Psoas muscle (tissue), 8 donors: ENCODE measurements around the gene WNT3A. TPM values are rescaled to one million over a fixed set of nuclear protein-coding genes. Genes with fewer than 3 reads are reported as not detected.

Source experiments
- ATAC-seq, 4 donors: fragments of 200-7000 bp; cut with Tn5 transposase; one replicate each; pipeline ENCODE4 v1.9.1; 2020; ENCODE audit warnings: moderate library complexity in 3 of 4, mild to moderate bottlenecking in 2 of 4
- DNase-seq, 2 donors: peaks; one replicate each; pipeline ENCODE4 v3.0.0-alpha.2; 2020
- H3K27ac ChIP-seq: fragments of 200-600 bp; one replicate; pipeline ENCODE4 v1.8.0; 2022
- H3K27me3 ChIP-seq, 3 donors: fragments of 200-600 bp in 1 of 3; one replicate each; pipeline versions ENCODE4 v1.6.1 to v1.8.0; 2013 to 2022; ENCODE audit warnings: low read length in 2 of 3, mild to moderate bottlenecking in 2 of 3, moderate library complexity in 1 of 3; ENCODE audit not compliant: insufficient read depth in 3 of 3
- H3K36me3 ChIP-seq, 2 donors: fragments of 200-600 bp in 1 of 2; one replicate each; pipeline versions ENCODE4 v1.6.1 to v1.8.0; 2013 to 2022; ENCODE audit warnings: low read depth in 1 of 2, mild to moderate bottlenecking in 1 of 2, moderate library complexity in 1 of 2; ENCODE audit not compliant: insufficient read depth in 1 of 2
- H3K4me1 ChIP-seq: fragments of 200-600 bp; one replicate; pipeline ENCODE4 v1.8.0; 2022
- H3K4me3 ChIP-seq: fragments of 200-600 bp; one replicate; pipeline ENCODE4 v1.8.0; 2022; ENCODE audit warnings: mild to moderate bottlenecking
- H3K9me3 ChIP-seq: fragments of 200-600 bp; one replicate; pipeline ENCODE4 v1.8.0; 2022
- CTCF ChIP-seq: fragments of 200-600 bp; IDR thresholded peaks from one replicate; pipeline ENCODE4 v1.8.0; 2022; ENCODE audit warnings: antibody characterized with exemption
- WGBS, 3 donors: extraction: QIAGEN DNeasy Blood & Tissue Kit; methylation state at CpG; one replicate each; pipeline versions ENCODE4 v1.1.6 to v1.1.7; 2013; 5-methylcytosine and 5-hydroxymethylcytosine counted together
- intact Hi-C, 2 donors: fragments of 100-400 bp; cut with DNase I; formaldehyde crosslinking; loops; one replicate each; pipeline versions ENCODE4 v1.11.0 to v1.14.2; 2022
- polyA plus RNA-seq, 3 donors: library from polyadenylated mRNA; stranded (reverse); fragments of 200-250 nt; gene quantifications; one replicate each; pipeline ENCODE4 v1.2.3, GENCODE V29; 2013
- total RNA-seq, 4 donors: library from RNA; stranded (reverse); fragmentation: NEBNext Ultra II Directional in 2 of 4; extraction: Animal tissue kit (Norgen Biotek cat#: 25700) in 2 of 4; gene quantifications; one replicate each; pipeline versions ENCODE4 v1.2.1 to v1.2.4, GENCODE V29; 2021 to 2023
- donor health status: healthy with polysubstance abuse.
- donor health status: DM: no; HTN: no; CAD: no; lungs with moderate emphysema.
- donor health status: Bipolar disorder and iron deficiency.
- donor health status: healthy.
- donor health status: DM: yes; HTN: yes; CAD: no.
- donor health status: DM: no; HTN: no; CAD: no.
- donor health status: DM: no; HTN: no; CAD: no.
- donor health status: DM: yes; HTN: yes; CAD: no.

Gene WNT3A
- total and polyA plus RNA-seq, 7 donors: not detected

GRCh38 chr1:227987181-227987580, 19.6 kb upstream of the WNT3A start:
- intact Hi-C loops: no loop called here
- H3K9me3 ChIP-seq: no peaks in the 10 kb centered on the region
- no peak overlapping the region for H3K27ac ChIP-seq
- peaks cover 0 to 7% (median 0%) of the 10 kb centered on the region in 3 donors for H3K27me3 ChIP-seq
- no peak overlapping the region for H3K4me3 ChIP-seq
- DNase-seq: no peak
- no peak for TF ChIP-seq CTCF
- no peak for ATAC-seq
- WGBS, 3 donors: 95 to 99% (median 97%) methylated on average over 2 of the region's 2 CpGs
- no peaks in the 10 kb centered on the region for H3K36me3 ChIP-seq
- H3K4me1 ChIP-seq: no peaks in the 10 kb centered on the region

DNA sequence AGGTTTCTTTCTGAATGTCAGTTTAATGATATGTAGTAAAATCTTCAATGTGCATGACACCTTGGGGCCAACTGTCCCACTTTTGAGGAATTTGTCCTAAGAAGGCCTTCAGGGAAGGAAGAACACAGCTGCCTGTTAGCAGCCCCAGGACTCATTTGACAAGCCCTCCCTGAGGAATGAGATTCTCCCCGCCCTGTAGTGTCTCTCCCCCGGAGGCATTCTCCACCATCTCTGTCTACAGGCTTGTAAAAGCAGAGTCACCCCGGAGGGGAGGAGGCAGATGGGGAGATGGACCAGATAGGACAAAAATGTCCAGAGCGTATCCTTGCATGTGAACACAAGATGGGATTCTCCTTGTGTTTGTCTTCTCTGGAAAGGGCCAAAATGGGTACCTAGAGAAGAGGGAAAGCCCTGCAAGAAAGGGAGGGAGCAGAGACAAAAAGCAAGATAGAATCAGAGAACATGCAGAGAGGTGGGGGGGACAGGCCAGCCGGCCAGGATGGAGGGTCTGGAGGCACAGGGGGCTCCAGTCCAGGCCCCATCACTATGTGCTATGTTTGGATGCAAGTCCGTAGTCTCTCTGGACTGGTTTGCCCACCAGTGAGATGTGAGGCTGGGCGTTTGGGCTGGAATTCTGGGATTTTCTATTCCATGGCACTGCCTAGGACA, 12.0 kb upstream of the WNT3A start:
- DNase-seq: no peak
- Histone ChIP-seq H3K27me3 (peaks cover 0 to 10% (median 1%) of the 10 kb centered on the region in 3 donors), H3K36me3 (no peaks in the 10 kb centered on the region), H3K9me3 (peaks cover 10% of the 10 kb centered on the region), H3K27ac (no peak overlapping the region), H3K4me3 (no peak overlapping the region), H3K4me1 (no peaks in the 10 kb centered on the region)
- intact Hi-C loops: no loop called here
- no peak for ATAC-seq
- TF ChIP-seq CTCF: no peak
- 69 to 82% (median 72%) methylated on average over 7 of the region's 7 CpGs for WGBS, 3 donors

- peaks cover 0 to 6% (median 1%) of the 10 kb centered on the region in 3 donors for H3K27me3 ChIP-seq
- TF ChIP-seq CTCF: no peak
- intact Hi-C loops: no loop called here
- H3K4me3 ChIP-seq: no peak overlapping the region
- H3K27ac ChIP-seq: no peak overlapping the region
- DNase-seq: no peak
- no peak for ATAC-seq
- H3K4me1 ChIP-seq: no peaks in the 10 kb centered on the region
- WGBS, 3 donors: 14 to 21% (median 18%) methylated on average over 1 of the region's 1 CpG
- no peaks in the 10 kb centered on the region for H3K36me3 ChIP-seq
- H3K9me3 ChIP-seq: peaks cover 10% of the 10 kb centered on the region
Observed at GRCh38 chr1:227996187-227996950, 10.4 kb upstream of the WNT3A start.

DNA sequence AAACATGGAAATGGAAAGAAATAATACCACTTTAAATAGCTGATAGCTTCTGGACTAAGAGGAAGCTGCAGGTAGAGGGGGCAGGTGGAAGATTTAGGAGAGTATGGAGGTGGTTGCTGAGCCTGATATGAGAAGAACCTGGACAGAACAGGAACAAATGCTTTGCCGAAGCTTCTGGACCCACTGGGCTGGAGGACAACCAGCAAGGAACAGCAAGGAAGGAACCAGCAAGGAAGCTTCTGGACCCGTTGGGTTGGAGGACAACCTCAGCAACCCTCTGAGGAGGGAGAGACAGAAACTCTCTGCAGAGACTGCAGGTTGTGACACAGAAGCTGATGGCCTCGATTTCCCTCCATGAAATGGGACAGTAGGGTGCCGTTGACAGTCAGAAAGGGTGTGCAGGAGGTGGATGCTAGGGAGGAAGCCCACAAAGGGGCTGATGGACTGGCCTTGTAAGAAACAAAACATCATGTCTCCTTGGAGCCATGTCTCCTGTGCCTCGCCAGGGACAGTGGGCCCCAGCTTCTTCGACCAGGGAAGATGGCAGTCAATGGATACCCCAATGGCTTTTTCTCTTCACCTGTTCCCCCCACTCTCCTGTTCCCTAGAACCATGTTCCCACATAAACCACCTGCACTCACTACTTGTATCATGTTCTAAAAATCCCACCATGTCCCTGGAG, 8.3 kb upstream of the WNT3A start:
- Histone ChIP-seq H3K4me1 (no peaks in the 10 kb centered on the region), H3K27ac (no peak overlapping the region), H3K4me3 (no peak overlapping the region), H3K27me3 (peaks cover 0 to 6% (median 1%) of the 10 kb centered on the region in 3 donors), H3K36me3 (no peaks in the 10 kb centered on the region), H3K9me3 (peaks cover 10% of the 10 kb centered on the region)
- no peak for ATAC-seq
- whole genome bisulfite sequencing, 3 donors: 63 to 75% (median 73%) methylated on average over 6 of the region's 6 CpGs
- intact Hi-C loops: no loop called here
- no peak for TF ChIP-seq CTCF
- DNase-seq: no peak
